Measurements from ENCODE around the gene MED28.
"Not testable (repeated sequence)": the region's sequence is repeated elsewhere in the genome, so short reads cannot be mapped to it uniquely, and the experiment has no call there.

MED28 gene

DNA sequence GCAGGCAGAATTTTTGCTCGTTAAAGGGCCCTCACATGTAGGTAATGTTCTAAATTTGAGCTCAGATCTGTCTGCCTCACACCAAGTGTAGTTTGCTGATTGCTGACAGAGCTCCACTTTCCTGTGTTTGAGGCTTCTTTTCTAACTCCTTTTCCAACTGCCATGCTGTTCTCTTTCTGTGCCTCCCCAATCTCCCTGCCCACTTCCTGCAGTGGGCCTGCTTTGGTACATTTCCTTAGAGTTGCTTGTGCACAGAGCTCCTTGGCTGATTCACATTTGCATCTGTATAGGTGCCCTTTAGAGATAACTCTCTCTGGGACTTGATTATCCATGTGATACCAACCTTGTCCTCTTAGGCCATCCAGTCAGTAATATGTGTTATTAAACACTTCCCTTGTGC is 4.5 kb downstream of the MED28 start:
- no peak for DNase-seq (ENCODE audit: low spot score)

DNA sequence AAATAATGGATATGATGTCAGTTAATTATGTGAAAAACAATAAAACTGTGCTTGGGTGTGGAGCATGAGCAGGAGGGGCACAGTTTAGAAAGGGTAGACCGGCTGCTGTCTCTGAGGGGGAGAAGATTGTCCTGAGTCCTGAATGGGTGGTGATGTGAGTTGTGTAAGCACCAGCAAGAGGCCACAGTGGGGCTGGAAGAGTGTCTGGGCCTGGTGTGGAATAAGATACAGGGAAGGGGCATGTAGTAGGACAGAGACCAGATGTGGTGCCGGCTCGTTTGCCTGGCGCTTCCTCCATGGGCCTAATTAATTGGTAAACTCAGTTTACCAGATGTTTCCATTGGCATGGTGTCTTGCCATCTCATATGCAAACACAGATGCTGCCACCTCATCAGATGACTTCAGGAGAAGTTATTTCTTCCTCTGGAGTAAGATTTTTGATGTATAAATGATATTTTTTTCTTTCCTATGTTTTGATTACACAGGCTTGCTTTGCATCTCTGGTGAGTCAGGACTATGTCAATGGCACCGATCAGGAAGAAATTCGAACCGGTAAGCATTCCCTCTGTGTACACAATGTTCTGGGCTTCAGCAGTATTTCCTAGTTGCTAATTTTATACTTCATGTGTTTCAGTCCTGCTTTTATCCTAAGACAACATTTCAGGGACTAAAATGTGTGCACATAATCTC is 5.1 kb downstream of the MED28 start:
- DNase-seq (ENCODE audit: low spot score), result no peak

DNA sequence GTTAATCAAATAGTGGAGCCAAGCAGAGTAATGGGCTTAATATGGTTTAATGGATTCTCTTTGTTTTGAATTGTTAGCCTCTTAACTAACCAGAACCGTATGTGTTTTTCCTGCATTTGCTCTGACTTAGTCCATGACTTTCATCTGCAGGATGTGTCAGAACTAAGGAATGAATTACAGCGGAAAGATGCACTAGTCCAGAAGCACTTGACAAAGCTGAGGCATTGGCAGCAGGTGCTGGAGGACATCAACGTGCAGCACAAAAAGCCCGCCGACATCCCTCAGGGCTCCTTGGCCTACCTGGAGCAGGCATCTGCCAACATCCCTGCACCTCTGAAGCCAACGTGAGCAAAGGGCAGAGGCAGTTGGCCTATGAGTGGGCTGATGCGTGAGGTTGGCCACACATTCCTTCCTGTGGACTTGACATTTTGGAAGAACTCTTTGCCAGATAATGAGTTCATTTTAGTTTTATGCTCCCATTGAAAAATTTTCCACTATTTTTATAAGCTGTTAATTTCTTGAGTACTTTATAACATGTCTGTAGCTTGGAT is 9.1 kb downstream of the MED28 start:
- no peak for DNase-seq (ENCODE audit: low spot score)

DNA sequence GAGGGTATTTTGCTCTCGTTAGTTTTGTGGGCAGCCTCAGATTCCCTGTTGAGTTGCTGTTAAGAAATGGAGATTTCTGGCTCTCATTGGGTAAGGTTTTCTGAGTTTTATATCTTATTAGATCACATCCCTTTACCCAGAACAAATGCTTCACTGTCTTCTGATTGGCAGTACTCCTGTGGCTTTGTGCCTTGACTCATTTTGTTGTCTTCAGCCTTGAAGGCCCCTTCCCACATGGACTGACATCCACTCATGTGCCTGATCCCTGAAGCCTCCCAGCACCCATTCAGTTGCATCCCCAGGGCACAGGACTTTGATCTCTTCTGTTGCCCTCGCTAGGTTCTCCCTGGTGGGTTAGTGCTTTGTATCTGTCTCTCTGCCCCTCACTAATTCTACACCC is 10.4 kb downstream of the MED28 start:
- no peak for DNase-seq (ENCODE audit: low spot score)

DNA sequence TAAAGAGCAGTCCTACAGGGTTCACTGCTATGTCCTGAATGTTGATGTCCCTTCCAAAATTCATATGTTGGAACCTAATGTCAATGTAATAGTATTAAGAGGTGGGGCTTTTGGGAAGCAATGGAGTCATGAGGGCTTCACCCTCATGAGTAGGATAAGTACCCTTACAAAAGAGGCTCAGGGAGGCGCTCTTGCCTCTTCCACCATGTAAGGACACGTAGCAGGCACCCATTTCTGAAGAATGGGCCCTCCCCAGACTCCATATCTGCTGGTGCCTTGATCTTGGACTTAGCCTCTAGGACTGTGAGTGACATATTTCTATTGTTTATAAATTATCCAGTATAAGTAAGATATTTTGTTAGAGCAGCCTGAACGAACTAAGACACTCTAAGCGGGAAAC is 15.8 kb downstream of the MED28 start:
- DNase-seq (ENCODE audit: low spot score), result no peak

DNA sequence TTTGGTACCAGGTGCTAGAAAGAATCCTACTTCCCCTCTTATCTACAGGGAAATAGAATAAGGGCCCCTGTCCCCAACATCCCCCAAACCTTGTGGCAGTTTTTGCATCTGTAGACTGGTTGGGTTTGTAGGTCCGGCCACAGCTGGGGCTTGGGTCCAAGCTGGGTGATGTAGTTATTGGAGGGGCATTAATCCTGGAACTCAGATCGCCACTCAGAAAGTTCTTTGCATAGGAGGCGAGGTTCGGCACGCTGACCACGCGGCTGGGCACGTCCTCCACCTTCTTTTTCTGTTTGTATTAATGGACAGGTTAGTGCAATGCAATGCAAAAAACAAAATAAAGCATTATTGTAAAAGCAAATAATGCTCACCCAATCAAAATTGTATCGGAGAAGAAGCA is 19.2 kb downstream of the MED28 start:
- DNase-seq (ENCODE audit: low spot score), result no peak

DNA sequence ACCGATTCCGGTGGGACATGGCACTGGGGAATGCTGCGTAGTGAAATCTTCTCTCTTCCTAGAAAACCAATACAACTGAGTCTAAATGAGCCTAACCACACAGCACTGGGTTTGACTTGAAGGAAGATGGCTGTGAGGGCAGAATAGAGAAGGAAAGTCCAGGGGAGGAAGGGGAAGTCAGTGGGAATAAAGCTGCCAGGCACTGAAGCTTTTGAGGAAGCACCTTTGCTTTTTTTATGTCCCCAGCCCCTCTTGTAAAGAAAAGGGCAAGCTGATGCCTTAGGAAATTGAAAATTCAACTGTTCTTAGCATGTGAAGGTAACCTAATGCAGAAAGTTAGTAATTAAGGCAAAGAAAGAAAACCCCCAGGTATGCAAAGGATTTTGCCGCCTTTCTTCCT is 20.6 kb downstream of the MED28 start:
- no peak for DNase-seq (ENCODE audit: low spot score)

DNA sequence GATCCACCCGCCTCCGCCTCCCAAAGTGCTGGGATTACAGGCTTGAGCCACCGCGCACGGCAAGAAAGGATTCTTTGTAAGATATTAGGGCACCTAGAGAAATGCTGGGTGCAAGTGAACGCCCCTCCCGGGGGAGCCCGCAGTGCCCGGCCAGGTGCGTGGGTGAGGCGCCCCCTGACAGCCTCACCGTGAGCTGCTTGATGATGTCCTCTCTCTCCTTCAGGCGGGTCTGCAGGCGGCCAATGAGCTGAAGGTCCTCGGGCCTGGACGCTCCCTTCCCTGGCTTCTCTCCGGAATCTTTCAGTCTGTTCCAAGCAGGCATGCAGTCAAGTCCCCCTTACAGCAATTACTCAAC is 21.9 kb downstream of the MED28 start:
- no peak for DNase-seq (ENCODE audit: low spot score)

DNA sequence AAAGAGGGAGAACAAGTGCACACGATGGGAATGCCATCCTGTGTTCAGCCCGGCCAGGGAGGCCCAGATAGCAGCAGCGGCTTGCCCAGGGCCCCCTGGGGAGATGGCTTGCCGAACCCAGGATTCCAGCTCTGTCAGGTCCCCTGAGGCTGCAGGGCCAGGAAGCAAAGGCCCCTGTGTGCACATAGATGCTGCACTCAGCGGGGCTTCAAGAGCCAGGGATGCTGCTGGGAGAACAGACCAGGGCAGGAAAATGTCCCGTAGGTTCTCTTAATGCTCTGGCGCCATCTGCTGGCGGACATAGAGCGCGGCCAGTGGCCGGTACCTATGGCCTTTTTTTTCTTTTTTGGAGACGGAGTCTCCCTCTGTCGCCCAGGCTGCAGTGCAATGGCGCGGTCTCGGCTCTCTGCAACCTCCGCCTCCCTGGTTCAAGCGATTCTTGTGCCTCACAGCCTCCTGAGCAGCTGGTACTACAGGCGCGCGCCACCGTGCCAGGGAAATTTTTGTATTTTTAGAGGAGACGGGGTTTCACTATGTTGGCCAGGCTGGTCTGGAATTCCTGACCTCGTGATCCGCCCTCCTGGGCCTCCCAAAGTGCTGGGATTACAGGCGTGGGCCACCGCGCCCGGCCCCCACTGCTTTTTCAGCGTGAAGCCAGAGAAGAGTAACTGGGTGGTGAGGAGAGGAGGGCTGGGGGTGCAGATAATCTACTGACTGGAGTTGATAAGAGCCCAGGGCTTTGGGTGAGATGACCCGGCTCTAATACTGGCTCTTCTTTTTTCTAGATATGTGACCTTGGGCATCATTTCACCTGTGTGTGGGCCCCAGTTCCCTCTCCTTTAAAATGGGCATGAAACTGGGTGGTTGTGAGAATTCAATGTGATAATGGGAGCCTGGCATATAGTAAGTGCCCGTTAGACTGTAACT is 22.5 kb downstream of the MED28 start:
- peak; percentile 91 for DNase-seq (ENCODE audit: low spot score)

DNA sequence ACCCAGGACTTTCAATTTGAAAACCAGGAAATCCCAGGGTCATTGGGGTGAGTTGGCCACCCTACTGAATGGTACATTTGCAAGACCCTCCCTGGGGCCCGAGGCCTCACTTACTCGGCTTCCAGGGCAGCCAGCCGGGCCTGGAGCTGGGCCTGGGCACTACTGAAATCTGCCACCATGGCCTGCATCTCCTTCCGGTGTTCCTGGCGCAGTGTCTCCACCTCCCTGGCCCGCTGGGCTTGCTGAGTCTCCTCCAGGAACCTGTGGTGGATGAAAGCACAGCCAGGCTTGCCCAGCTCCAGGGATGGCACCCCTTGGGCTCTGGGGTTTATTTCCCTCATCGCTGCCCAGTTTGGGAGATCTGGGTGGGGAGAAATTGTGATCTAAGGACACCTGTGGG is 24.7 kb downstream of the MED28 start:
- DNase-seq (ENCODE audit: low spot score), result no peak

DNA sequence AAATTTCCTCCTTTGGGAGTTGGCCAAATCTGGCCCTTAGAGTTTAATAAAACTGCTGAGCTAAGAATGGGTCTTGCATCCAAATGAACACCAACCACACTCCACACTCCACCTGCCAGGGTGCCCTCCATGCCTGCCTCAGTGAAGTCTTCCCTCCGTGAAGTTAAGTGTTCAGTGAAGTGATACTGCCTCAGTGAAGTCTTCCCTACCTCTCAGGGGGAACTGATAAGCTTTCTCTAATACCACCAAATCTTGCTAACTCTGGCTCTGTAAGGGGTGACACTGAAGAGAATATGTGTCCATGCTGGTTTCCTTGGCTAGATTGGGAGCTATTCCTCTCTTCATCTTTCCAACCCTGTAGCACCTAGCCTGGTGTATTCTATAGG is 27.9 kb downstream of the MED28 start:
- no peak for DNase-seq (ENCODE audit: low spot score)

DNA sequence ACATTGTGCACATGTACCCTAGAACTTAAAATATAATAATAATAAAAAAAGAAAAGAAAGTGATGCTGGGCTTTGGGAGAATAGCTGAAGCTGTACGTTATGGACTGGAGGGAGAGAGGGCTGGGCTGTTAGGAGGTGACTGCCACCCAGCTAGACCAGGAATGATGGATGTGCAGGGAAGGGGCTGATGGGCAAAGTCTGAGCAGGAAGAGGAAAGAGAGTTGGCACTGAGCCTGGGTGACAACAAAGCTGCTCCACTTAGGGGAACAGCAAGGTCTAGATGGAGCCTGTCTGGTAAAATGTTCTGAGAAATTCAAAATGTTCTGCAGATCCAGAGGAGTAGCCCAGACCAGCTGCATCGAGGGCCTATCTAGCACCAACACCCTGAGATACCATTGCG is 32.3 kb downstream of the MED28 start:
- no peak for DNase-seq (ENCODE audit: low spot score)

DNA sequence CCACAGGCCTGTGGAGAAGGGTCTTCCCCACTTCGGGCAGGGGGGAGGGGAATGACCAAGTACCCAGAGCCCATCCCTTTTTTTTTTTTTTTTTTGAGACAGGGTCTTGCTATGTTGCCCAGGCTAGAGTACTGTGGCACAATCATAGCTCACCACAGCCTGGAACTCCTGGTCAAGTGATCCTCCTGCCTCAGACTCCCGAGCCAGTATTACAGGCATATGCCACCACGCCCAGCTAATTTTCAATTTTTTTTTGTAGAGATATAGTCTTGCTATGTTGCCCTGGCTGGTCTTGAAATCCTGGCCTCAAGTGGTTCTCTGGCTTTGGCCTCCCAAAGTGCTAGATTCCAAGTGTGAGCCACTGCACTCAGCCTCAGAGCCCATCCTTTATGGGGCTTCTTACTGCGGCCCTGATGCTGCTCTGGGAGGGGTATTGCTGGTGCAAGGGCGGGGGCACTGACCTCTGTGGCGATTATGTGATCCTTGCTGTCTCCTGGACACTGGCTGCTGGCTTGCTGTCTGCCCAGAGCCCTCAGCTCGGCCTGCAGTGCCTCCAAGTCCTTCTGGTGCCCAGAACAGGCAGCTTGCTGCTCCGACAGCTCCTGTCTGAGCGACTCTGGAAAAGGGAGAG is 32.9 kb downstream of the MED28 start:
- DNase-seq (ENCODE audit: low spot score), result no peak

DNA sequence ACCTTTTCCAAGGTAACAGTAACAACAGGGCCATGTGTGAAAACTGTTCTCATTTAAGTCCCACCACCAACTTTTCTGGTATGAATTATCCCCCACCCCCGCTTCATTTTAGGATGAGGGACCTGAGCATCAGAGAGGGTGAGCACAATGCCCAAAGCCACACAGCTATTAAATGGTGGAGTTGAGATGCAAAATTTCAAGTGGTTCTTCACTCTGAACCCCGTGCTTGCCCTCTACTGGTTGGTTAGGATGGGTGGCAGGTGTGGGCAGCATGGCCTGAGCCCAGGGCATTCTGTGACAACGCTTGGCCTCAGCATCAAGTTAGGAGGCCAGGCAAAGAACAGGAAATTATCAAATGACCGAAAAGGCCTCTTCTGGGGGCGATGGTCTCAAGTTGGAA is 33.5 kb downstream of the MED28 start:
- no peak for DNase-seq (ENCODE audit: low spot score)

DNA sequence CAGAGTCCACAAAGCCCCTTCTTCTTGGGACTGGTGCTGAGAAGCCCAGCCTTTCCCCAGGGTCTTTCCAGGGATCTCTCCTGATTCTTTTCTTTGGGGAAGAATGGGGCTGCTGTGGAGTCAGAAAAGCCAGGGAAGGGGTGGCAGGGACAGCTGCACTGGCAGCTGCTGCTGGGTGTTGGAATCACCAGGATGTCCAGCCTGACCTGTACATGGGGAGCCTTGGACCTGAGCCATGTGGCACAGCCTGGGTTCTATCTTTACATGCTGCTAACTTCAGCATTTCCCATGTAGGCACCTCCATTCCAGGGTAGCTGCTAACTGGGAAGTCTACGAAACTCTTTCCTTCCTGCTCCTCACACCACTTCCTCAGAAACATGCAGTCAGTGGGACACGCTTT is 36.0 kb downstream of the MED28 start:
- DNase-seq (ENCODE audit: low spot score), result no peak

DNA sequence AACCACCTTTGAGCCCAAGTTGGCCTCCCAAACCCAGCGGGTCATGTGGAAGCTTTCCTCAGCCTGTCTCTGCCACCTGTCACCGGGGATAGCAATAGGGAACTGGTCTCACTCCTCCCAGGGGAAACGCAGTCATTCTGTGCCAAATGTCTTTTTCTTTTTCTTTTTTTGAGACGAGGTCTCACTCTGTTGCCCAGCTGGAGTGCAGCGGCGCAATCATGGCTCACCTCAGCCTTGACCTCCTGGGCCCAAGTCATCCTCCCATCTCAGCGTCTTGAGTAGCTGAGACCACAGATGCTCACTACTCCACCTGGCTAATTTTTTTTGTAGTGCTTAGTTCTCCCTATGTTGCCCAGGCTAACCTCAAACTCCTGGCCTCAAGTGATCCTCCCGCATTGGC is 40.3 kb downstream of the MED28 start:
- DNase-seq (ENCODE audit: low spot score), result no peak

DNA sequence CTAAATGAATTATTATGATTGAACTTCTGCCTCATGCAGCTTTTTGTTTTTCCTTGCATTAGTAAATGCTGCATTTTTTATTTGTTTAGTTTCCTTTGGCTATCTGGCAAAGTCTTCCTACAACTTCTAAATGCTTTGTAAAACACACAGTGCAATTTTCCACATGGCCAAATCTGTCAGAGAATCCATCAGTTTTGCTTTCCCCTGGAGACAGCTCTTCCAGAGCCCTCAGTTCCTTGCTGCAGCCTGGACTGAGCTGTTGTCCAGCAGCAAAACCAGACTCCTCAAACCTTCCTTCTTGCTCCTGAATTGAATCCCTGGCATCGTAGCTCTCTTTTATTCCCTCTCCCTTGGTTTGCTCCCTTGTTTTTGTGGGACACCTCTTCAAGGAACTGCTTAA is 42.6 kb downstream of the MED28 start:
- no peak for DNase-seq (ENCODE audit: low spot score)

DNA sequence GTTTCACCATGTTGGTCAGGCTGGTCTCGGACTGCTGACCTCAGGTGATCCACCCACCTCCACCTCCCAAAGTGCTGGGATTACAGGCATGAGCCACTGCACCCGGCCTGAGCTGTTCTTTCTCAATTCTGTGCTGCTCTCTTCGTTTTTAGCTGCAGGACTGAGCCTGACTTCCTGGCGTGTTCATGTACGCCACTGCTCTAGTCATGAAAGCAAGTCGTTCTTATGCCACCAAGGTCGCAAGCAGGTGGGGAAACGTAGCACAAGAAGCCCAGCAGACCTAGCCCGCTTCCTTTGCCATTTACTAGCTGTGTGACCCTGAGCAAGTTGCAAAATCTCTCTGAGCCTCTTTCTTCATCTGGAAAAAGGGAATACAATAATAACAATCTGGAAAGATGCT is 43.4 kb downstream of the MED28 start:
- no peak for DNase-seq (ENCODE audit: low spot score)

DNA sequence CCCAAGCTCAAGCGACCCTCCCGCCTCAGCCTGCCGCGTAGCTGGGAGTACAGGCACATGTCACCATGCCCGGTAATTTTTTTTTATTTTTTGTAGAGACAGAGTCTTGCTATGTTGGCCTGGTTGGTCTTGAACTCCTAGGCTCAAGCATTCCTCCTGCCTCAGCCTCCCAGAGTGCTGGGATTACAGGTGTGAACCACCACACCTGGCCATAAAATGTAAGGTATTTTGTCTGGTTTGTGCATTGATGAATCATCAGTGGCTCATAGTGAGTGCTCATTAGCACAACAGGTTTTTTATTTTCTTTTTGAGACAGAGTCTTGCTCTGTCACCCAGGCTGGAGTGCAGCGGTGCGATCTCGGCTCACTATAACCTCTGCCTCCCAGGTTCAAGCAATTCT is 44.8 kb downstream of the MED28 start:
- DNase-seq (ENCODE audit: low spot score), result not testable (repeated sequence)

DNA sequence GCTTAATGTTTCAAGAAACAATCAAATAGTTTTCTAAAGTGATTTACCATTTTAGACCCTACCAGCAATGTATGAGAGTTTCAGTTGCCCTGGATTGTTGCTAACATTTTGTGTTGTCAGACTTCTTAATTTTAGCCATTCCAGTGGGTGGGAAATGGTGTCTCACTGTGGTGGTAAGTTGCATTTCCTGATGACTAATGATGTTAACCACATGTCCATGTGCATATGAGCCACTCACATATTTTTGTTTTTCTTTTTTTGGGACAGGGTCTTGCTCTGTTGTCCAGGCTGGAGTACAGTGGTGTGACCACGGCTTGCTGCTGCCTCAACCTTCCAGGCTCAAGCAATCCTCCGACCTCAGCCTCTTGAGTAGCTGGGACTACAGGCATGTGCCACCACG is 48.3 kb downstream of the MED28 start:
- DNase-seq (ENCODE audit: low spot score), result no peak

DNA sequence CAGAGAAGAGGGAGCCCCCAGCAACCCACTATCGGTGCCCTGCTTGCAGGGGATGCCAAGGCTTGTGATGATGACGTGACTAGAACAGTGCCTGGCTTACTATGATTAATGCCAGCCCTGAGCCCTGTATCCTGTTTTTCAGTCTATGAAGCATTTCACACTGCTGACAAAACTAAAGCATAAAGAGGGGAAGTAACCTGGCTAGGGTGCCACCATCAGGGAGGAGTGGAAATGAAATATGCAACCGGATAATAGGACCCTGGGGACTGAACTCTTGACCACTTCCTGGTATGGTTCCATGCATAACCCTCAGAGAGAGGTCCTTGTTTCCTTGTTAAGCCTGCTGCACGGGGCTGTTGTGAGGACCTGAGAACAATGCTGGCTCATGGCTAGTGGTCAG is 50.3 kb downstream of the MED28 start:
- no peak for DNase-seq (ENCODE audit: low spot score)

DNA sequence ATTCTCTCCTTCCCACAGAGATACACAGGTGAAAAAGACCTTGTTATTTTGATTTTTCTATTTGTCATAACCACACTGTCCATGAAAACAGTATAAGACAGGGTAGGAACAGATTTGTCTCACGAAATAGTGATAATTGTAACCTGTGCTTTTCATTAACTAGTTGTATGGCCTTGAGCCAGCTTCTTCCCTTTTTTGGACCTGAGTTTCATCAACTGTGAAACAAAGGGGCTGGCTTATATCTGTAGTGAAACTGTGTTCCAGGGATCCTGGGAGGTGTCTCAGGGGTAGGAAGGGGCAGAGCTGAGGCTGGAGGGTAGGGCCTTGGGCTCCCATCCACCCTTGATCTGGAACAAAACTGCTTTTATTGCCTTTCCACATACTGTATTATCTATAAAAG is 50.9 kb downstream of the MED28 start:
- DNase-seq (ENCODE audit: low spot score), result no peak

DNA sequence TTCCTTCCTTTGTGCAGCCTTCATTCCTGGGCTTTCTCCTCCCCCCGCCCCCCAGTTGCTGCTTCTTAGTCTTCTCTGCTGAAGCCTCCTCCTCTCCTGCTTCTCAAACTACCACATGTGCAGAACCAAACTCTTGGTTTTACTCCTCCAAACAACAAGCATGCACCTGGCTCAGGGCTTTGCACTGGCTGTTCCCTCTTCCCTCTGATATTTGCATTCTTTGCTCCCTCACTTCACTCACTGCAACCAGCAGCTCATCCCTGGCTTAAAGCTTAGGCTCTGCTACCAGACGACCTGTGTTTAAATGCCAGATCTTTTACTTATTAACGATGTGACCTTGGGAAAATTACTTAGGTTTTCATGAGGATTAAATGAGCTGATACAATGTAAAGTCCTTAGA is 51.4 kb downstream of the MED28 start:
- no peak for DNase-seq (ENCODE audit: low spot score)

All from AG08396 (cell line).